MM.1S (cell line): ENCODE results near the gene MAD1L1.

ENCODE experiments used
- DNase-seq: peaks from one replicate; pipeline ENCODE4 v3.0.0-alpha.2; 2015
- H2AFZ ChIP-seq: fragments of 300-600 bp; sonication (generic); 2 replicates; pipeline ENCODE4 v1.6.0; 2016; ENCODE audit warnings: antibody characterized with exemption, low read length
- H3F3A ChIP-seq: fragments of 300-600 bp; sonication (generic); 2 replicates; pipeline ENCODE4 v1.6.1; 2016; ENCODE audit warnings: mild to moderate bottlenecking, antibody characterized with exemption, low read length, moderate library complexity, mixed read lengths; ENCODE audit not compliant: insufficient read depth
- H3K27ac ChIP-seq: fragments of 300-600 bp; sonication (generic); 2 replicates; pipeline ENCODE4 v1.5.1; 2016; ENCODE audit warnings: mild to moderate bottlenecking, low read length
- H3K27me3 ChIP-seq: fragments of 300-600 bp; sonication (generic); replicated peaks from 2 replicates; pipeline ENCODE4 v1.6.0; 2016; ENCODE audit warnings: low read length; ENCODE audit not compliant: insufficient read depth
- H3K36me3 ChIP-seq: fragments of 300-600 bp; sonication (generic); replicated peaks from 2 replicates; pipeline ENCODE4 v1.6.1; 2016; ENCODE audit warnings: mild to moderate bottlenecking, low read length, mixed read lengths; ENCODE audit not compliant: insufficient read depth
- H3K4me1 ChIP-seq: fragments of 300-600 bp; sonication (generic); 2 replicates; pipeline ENCODE4 v1.6.1; 2016; ENCODE audit warnings: low read length, mixed read lengths
- H3K4me2 ChIP-seq: fragments of 300-600 bp; sonication (generic); 2 replicates; pipeline ENCODE4 v1.6.0; 2016; ENCODE audit warnings: low read depth, low read length
- H3K4me3 ChIP-seq: fragments of 300-600 bp; sonication (generic); 2 replicates; pipeline ENCODE4 v1.5.1; 2016; ENCODE audit warnings: low read length, mixed read lengths
- H3K79me2 ChIP-seq: fragments of 300-600 bp; sonication (generic); 2 replicates; pipeline ENCODE4 v1.6.1; 2016; ENCODE audit warnings: mixed run types, low read length, mixed read lengths
- H3K9ac ChIP-seq: fragments of 300-600 bp; sonication (generic); 2 replicates; pipeline ENCODE4 v1.6.1; 2016; ENCODE audit warnings: low read length, mixed read lengths
- H3K9me2 ChIP-seq: fragments of 300-600 bp; sonication (generic); replicated peaks from 2 replicates; pipeline ENCODE4 v1.6.1; 2016; ENCODE audit warnings: mild to moderate bottlenecking, low read length, mixed read lengths; ENCODE audit not compliant: insufficient read depth
- H3K9me3 ChIP-seq: fragments of 300-600 bp; sonication (generic); replicated peaks from 2 replicates; pipeline ENCODE4 v1.6.1; 2016; ENCODE audit warnings: mild to moderate bottlenecking, low read length, mixed read lengths; ENCODE audit not compliant: insufficient read depth
- H4K20me1 ChIP-seq: fragments of 300-600 bp; sonication (generic); 2 replicates; pipeline ENCODE4 v1.6.1; 2016; ENCODE audit warnings: mild to moderate bottlenecking, low read length, moderate library complexity, mixed read lengths; ENCODE audit not compliant: insufficient read depth
- EZH2 ChIP-seq: fragments of 300-600 bp; sonication (generic); optimal IDR thresholded peaks from 2 replicates; pipeline ENCODE3; 2017; ENCODE audit warnings: low read depth, mild to moderate bottlenecking, antibody characterized with exemption, low read length, mixed read lengths
- EZH2phosphoT487 ChIP-seq: fragments of 300-600 bp; sonication (generic); IDR thresholded peaks from 2 replicates; pipeline ENCODE4 v1.6.1; 2018; ENCODE audit warnings: antibody characterized with exemption, low read length
- TF ChIP-seq, protein P1 (sequence below): fragments of 300-600 bp; sonication (generic); IDR thresholded peaks from 2 replicates; pipeline ENCODE4 v1.5.1; 2016; ENCODE audit warnings: antibody characterized with exemption, low read length, mixed read lengths

Gene MAD1L1

DNA sequence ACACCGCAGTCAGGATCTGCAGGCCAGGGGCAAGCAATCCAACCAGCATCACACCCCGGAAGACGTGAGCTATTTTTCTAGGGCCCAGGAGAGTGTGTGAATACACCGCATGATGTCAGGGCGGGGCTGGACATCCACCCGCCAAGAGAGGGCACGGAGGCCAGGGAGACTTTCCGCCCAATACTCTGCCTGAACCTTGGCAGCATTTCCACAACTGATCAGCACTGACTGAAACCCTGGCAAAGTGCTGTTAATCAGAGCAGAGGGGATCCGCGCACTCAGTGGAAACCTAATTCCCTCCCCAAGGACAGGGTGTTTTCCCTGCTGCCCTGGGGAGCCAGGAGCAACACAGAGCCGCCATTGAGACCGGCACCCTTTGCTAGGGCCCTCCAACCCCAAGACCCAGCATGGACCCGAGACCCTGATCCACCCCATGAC lies 8.2 kb downstream of the MAD1L1 start:
- Histone ChIP-seq H3K4me3 (no peak overlapping the region), H3K27me3 (no peaks in the 10 kb centered on the region), H3F3A (no peaks in the 10 kb centered on the region), H3K9me2 (no peaks in the 10 kb centered on the region), H3K79me2 (peaks cover 8% of the 10 kb centered on the region), H3K9me3 (no peaks in the 10 kb centered on the region), H3K4me2 (no peak overlapping the region), H2AFZ (no peak overlapping the region), H3K36me3 (no peaks in the 10 kb centered on the region), H4K20me1 (no peaks in the 10 kb centered on the region), H3K9ac (no peak overlapping the region), H3K4me1 (no peaks in the 10 kb centered on the region), H3K27ac (no peak overlapping the region)
- DNase-seq: no peak
- TF ChIP-seq EZH2phosphoT487 (no peak), EZH2 (no peak)
- TF ChIP-seq, protein P1, sequence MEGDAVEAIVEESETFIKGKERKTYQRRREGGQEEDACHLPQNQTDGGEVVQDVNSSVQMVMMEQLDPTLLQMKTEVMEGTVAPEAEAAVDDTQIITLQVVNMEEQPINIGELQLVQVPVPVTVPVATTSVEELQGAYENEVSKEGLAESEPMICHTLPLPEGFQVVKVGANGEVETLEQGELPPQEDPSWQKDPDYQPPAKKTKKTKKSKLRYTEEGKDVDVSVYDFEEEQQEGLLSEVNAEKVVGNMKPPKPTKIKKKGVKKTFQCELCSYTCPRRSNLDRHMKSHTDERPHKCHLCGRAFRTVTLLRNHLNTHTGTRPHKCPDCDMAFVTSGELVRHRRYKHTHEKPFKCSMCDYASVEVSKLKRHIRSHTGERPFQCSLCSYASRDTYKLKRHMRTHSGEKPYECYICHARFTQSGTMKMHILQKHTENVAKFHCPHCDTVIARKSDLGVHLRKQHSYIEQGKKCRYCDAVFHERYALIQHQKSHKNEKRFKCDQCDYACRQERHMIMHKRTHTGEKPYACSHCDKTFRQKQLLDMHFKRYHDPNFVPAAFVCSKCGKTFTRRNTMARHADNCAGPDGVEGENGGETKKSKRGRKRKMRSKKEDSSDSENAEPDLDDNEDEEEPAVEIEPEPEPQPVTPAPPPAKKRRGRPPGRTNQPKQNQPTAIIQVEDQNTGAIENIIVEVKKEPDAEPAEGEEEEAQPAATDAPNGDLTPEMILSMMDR: no peak

DNA sequence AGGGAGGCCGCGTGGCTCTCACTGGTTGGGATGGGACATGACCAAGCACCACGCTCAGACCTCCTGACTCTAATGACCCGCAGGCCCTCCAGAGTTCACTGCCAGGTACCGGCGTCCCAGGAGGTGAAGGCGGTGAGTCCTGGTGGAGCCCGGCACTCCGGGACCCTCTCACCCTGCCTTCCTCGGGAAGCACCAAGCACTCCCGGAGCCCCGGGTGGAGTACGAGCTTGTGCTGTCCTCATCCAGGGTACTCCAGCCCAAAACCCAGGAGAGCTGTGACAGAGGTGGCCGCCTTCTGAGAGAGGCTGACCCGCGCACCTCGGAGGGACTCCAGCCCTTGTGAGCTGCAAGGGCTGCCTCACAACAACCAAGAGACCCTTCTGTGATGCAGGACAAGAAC lies 9.4 kb downstream of the MAD1L1 start:
- H3K27me3 ChIP-seq: no peaks in the 10 kb centered on the region
- H3K79me2 ChIP-seq: peaks cover 2% of the 10 kb centered on the region; the same call in 1 of the 2 replicates
- no peak overlapping the region for H3K27ac ChIP-seq
- H3K4me3 ChIP-seq: no peak overlapping the region
- no peaks in the 10 kb centered on the region for H3K4me1 ChIP-seq
- H3K9me2 ChIP-seq: no peaks in the 10 kb centered on the region
- TF ChIP-seq, protein P1: no peak
- no peak for TF ChIP-seq EZH2phosphoT487
- no peak for TF ChIP-seq EZH2
- H3K36me3 ChIP-seq: no peaks in the 10 kb centered on the region
- no peaks in the 10 kb centered on the region for H4K20me1 ChIP-seq
- H3K9ac ChIP-seq: no peak overlapping the region
- no peaks in the 10 kb centered on the region for H3K9me3 ChIP-seq
- DNase-seq: no peak
- no peaks in the 10 kb centered on the region for H3F3A ChIP-seq
- H3K4me2 ChIP-seq: no peak overlapping the region
- no peak overlapping the region for H2AFZ ChIP-seq

DNA sequence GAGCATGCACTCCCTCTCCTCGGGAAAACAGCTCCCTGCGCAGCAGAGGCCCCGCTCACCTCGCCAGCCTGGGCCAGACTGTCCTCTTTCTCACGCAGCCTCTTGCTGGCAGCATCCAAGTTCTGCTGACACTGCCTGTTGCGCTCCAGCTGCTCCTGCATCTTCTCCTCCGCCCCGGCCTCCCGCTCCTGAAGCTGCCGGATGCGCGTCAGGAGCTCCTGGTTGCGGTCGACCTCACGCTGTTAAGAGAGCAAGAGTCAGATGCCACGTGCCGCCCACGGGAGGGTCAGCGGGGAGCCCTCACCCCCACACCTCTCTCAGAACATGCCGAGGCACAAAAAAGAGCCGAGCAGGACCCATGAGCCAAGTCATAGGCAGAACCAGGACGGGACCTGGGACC lies 10.2 kb downstream of the MAD1L1 start:
- DNase-seq: no peak
- Histone ChIP-seq H3K36me3 (no peaks in the 10 kb centered on the region), H3K9me3 (no peaks in the 10 kb centered on the region), H4K20me1 (no peaks in the 10 kb centered on the region), H3K4me1 (no peaks in the 10 kb centered on the region), H3K27ac (no peak overlapping the region), H2AFZ (no peak overlapping the region), H3K4me2 (no peak overlapping the region), H3K27me3 (no peaks in the 10 kb centered on the region), H3K9ac (no peak overlapping the region), H3K79me2 (peaks cover 2% of the 10 kb centered on the region; the same call in 1 of the 2 replicates), H3F3A (no peaks in the 10 kb centered on the region), H3K9me2 (no peaks in the 10 kb centered on the region), H3K4me3 (no peak overlapping the region)
- TF ChIP-seq, protein P1: no peak
- TF ChIP-seq EZH2phosphoT487 (no peak), EZH2 (no peak)
